ENCODE results near the gene ZNF774. TPM values are rescaled to one million over a fixed set of nuclear protein-coding genes. Genes with fewer than 3 reads are reported as not detected.

ZNF774 gene
- total RNA-seq, 6 donors from 2014 or later: 1.00 to 8.4 (median 3.4) TPM

GRCh38 chr15:90402223-90402622 is 50.1 kb downstream of the ZNF774 start:
- Histone ChIP-seq H3K27ac (peak overlapping the region; percentile 88 to 93 (median 90)), H3K27me3 (no peaks in the 10 kb centered on the region), H3K4me3 (no peak overlapping the region), H3K4me1 (peaks cover 59 to 84% (median 77%) of the 10 kb centered on the region in 4 donors), H3K9me3 (no peaks in the 10 kb centered on the region), H3K36me3 (no peaks in the 10 kb centered on the region)
- TF ChIP-seq EP300 (IDR thresholded peaks at IDR 0.05): no peak
- peak in 1 of 2 donors; percentile 34 for TF ChIP-seq POLR2AphosphoS5 (IDR thresholded peaks at IDR 0.05)
- DNase-seq: peak in 1 of 2 donors; percentile 60
- ATAC-seq (ENCODE audit: low FRiP score in 2 of 2): peak; percentile 75 to 91

GRCh38 chr15:90402767-90403166 is 50.7 kb downstream of the ZNF774 start:
- H3K9me3 ChIP-seq: no peaks in the 10 kb centered on the region
- H3K27ac ChIP-seq: peak overlapping the region; percentile 88 to 93 (median 90)
- DNase-seq (no peak), ATAC-seq (ENCODE audit: low FRiP score in 2 of 2) (no peak)
- no peaks in the 10 kb centered on the region for H3K27me3 ChIP-seq
- WGBS, 2 donors: 78 to 83% methylated on average over 3 of the region's 3 CpGs
- H3K36me3 ChIP-seq: no peaks in the 10 kb centered on the region
- TF ChIP-seq POLR2A (IDR thresholded peaks at IDR 0.05): no peak
- TF ChIP-seq EP300 (IDR thresholded peaks at IDR 0.05): no peak
- TF ChIP-seq POLR2AphosphoS5 (IDR thresholded peaks at IDR 0.05): no peak
- TF ChIP-seq, protein P1, sequence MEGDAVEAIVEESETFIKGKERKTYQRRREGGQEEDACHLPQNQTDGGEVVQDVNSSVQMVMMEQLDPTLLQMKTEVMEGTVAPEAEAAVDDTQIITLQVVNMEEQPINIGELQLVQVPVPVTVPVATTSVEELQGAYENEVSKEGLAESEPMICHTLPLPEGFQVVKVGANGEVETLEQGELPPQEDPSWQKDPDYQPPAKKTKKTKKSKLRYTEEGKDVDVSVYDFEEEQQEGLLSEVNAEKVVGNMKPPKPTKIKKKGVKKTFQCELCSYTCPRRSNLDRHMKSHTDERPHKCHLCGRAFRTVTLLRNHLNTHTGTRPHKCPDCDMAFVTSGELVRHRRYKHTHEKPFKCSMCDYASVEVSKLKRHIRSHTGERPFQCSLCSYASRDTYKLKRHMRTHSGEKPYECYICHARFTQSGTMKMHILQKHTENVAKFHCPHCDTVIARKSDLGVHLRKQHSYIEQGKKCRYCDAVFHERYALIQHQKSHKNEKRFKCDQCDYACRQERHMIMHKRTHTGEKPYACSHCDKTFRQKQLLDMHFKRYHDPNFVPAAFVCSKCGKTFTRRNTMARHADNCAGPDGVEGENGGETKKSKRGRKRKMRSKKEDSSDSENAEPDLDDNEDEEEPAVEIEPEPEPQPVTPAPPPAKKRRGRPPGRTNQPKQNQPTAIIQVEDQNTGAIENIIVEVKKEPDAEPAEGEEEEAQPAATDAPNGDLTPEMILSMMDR (IDR thresholded peaks at IDR 0.05): no peak
- H3K4me1 ChIP-seq: peaks cover 64 to 89% (median 81%) of the 10 kb centered on the region in 4 donors
- H3K4me3 ChIP-seq: no peak overlapping the region

GRCh38 chr15:90405055-90405607 is 53.0 kb downstream of the ZNF774 start:
- Histone ChIP-seq H3K4me1 (peaks cover 61 to 78% (median 75%) of the 10 kb centered on the region in 4 donors), H3K36me3 (peaks cover 0 to 2% (median 0%) of the 10 kb centered on the region in 4 donors), H3K27me3 (no peaks in the 10 kb centered on the region), H3K27ac (peak overlapping the region in 3 of 4 donors; percentile 23 to 53 (median 36)), H3K4me3 (no peak overlapping the region), H3K9me3 (no peaks in the 10 kb centered on the region)
- WGBS, 2 donors: 49 to 79% methylated on average over 3 of the region's 3 CpGs
- no peak for ATAC-seq (ENCODE audit: low FRiP score in 2 of 2)
- TF ChIP-seq EP300 (IDR thresholded peaks at IDR 0.05) (no peak), POLR2AphosphoS5 (IDR thresholded peaks at IDR 0.05) (no peak), POLR2A (IDR thresholded peaks at IDR 0.05) (no peak)
- TF ChIP-seq, protein P1 (IDR thresholded peaks at IDR 0.05): no peak
- DNase-seq: no peak

DNA sequence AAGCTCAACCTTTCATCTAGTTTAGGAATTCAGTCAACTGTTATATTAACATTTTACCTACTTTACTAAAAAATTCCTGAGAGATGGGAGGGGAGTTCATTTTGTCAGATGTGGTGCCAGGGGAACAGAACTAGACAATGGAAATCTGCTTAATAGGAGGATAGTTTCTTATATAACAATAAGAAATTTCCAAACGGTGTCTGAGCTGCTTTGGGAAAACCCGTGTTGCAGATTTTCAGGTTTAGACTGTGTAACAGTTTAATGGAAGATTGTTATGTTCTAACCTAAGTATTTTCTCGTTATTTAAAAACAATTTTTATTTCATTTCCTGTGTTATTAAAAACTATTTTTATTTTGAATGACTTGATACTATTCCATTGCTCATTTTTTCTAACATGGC is 55.3 kb downstream of the ZNF774 start:
- TF ChIP-seq, protein P1 (IDR thresholded peaks at IDR 0.05): no peak
- TF ChIP-seq POLR2A (IDR thresholded peaks at IDR 0.05) (no peak), EP300 (IDR thresholded peaks at IDR 0.05) (no peak), POLR2AphosphoS5 (IDR thresholded peaks at IDR 0.05) (no peak)
- peak overlapping the region in 3 of 4 donors; percentile 56 to 68 (median 57) for H3K27ac ChIP-seq
- ATAC-seq (ENCODE audit: low FRiP score in 2 of 2): no peak
- H3K27me3 ChIP-seq: no peaks in the 10 kb centered on the region
- DNase-seq: no peak
- H3K9me3 ChIP-seq: no peaks in the 10 kb centered on the region
- H3K4me3 ChIP-seq: no peak overlapping the region
- H3K36me3 ChIP-seq: peaks cover 0 to 2% (median 0%) of the 10 kb centered on the region in 4 donors
- WGBS, 2 donors: 38 to 39% methylated on average over 3 of the region's 3 CpGs
- H3K4me1 ChIP-seq: peaks cover 56 to 72% (median 69%) of the 10 kb centered on the region in 4 donors

- H3K27ac ChIP-seq: peak overlapping the region; percentile 36 to 68 (median 56)
- no peaks in the 10 kb centered on the region for H3K9me3 ChIP-seq
- peaks cover 0 to 2% (median 0%) of the 10 kb centered on the region in 4 donors for H3K36me3 ChIP-seq
- no peak overlapping the region for H3K4me3 ChIP-seq
- ATAC-seq (ENCODE audit: low FRiP score in 2 of 2) (peak; percentile 20 to 74), DNase-seq (no peak)
- 49 to 51% methylated on average over 2 of the region's 2 CpGs for WGBS, 2 donors
- peaks cover 56 to 72% (median 69%) of the 10 kb centered on the region in 4 donors for H3K4me1 ChIP-seq
- TF ChIP-seq POLR2AphosphoS5 (IDR thresholded peaks at IDR 0.05) (no peak), EP300 (IDR thresholded peaks at IDR 0.05) (peak in 1 of 4 donors; percentile 59), POLR2A (IDR thresholded peaks at IDR 0.05) (no peak)
- TF ChIP-seq, protein P1 (IDR thresholded peaks at IDR 0.05): no peak
- no peaks in the 10 kb centered on the region for H3K27me3 ChIP-seq
Measured at GRCh38 chr15:90407871-90408317, 55.8 kb downstream of the ZNF774 start.
